Effector memory CD4-positive, alpha-beta T cell (primary cell): Measurements from ENCODE around the gene ALLC.

Experiments
- DNase-seq, 3 donors: peaks; one replicate each; pipeline ENCODE4 v3.0.0-alpha.2; 2020
- H3K27ac ChIP-seq: 2 replicates; pipeline ENCODE4 v1.7.0; 2013; ENCODE audit warnings: mild to moderate bottlenecking, low read length, moderate library complexity; ENCODE audit not compliant: insufficient read depth, poor library complexity, severe bottlenecking
- H3K27me3 ChIP-seq: replicated peaks from 2 replicates; pipeline ENCODE4 v1.7.0; 2013; ENCODE audit warnings: mild to moderate bottlenecking, low read length; ENCODE audit not compliant: insufficient read depth, control insufficient read depth, poor library complexity, severe bottlenecking
- H3K36me3 ChIP-seq: 2 replicates; pipeline ENCODE4 v1.7.0; 2013; ENCODE audit warnings: mild to moderate bottlenecking, low read length, moderate library complexity; ENCODE audit not compliant: control insufficient read depth, insufficient read depth
- H3K4me1 ChIP-seq: 2 replicates; pipeline ENCODE4 v1.7.0; 2013; ENCODE audit warnings: low read length, mild to moderate bottlenecking; ENCODE audit not compliant: control insufficient read depth, insufficient read depth, poor library complexity, severe bottlenecking
- H3K4me3 ChIP-seq: 2 replicates; pipeline ENCODE4 v1.7.0; 2013; ENCODE audit warnings: low read length, low read depth, mild to moderate bottlenecking; ENCODE audit not compliant: insufficient read depth, poor library complexity, severe bottlenecking
- H3K9me3 ChIP-seq: 2 replicates; pipeline ENCODE4 v1.7.0; 2013; ENCODE audit warnings: mild to moderate bottlenecking, low read length, moderate library complexity; ENCODE audit not compliant: control insufficient read depth

The ALLC gene

GRCh38 chr2:3639653-3640052, 18.3 kb upstream of the ALLC start:
- Histone ChIP-seq H3K36me3 (no peaks in the 10 kb centered on the region), H3K4me3 (no peak overlapping the region), H3K27ac (no peak overlapping the region), H3K4me1 (no peaks in the 10 kb centered on the region), H3K9me3 (no peaks in the 10 kb centered on the region), H3K27me3 (no peaks in the 10 kb centered on the region)
- no peak for DNase-seq

- no peak overlapping the region for H3K27ac ChIP-seq
- no peaks in the 10 kb centered on the region for H3K9me3 ChIP-seq
- DNase-seq = no peak
- no peaks in the 10 kb centered on the region for H3K27me3 ChIP-seq
- H3K4me3 ChIP-seq = no peak overlapping the region
- H3K4me1 ChIP-seq = no peaks in the 10 kb centered on the region
- no peaks in the 10 kb centered on the region for H3K36me3 ChIP-seq
Measured at GRCh38 chr2:3641181-3641580, 16.8 kb upstream of the ALLC start.

DNA sequence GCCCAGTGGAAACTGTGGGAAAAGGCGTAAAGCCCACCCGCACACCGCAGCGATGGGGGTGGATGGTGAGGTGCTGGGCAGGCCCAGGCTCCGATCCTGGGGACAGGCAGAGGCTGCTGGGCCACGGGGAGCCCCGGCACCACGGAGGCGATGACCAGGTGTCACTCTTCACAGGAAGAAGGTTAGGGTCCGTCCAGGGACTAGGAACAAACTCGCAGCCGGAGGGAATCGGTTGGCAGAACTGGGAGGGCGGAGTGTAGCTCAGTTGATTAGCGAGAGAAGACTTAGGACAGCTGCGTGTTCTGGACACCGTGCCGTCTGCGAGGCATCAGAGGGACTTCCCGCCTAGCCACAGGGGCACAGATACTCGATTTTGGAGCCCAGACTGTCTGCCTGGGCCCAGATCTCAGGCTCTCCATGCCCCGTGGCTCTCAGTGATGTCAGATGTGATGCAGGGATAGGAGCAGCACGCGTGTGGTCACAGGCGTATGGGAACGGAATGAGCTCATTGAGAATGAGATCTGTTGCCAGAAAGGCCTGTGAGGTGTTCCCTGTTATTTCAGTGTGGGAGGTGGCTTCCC, 16.1 kb upstream of the ALLC start:
- Histone ChIP-seq H3K4me1 (no peaks in the 10 kb centered on the region), H3K4me3 (no peak overlapping the region), H3K27ac (no peak overlapping the region), H3K36me3 (no peaks in the 10 kb centered on the region), H3K9me3 (no peaks in the 10 kb centered on the region), H3K27me3 (no peaks in the 10 kb centered on the region)
- no peak for DNase-seq

- Histone ChIP-seq H3K4me1 (no peaks in the 10 kb centered on the region), H3K36me3 (no peaks in the 10 kb centered on the region), H3K27me3 (no peaks in the 10 kb centered on the region), H3K27ac (no peak overlapping the region), H3K4me3 (no peak overlapping the region), H3K9me3 (no peaks in the 10 kb centered on the region)
- DNase-seq = no peak
Measured at GRCh38 chr2:3642521-3643215, 15.3 kb upstream of the ALLC start.

DNA sequence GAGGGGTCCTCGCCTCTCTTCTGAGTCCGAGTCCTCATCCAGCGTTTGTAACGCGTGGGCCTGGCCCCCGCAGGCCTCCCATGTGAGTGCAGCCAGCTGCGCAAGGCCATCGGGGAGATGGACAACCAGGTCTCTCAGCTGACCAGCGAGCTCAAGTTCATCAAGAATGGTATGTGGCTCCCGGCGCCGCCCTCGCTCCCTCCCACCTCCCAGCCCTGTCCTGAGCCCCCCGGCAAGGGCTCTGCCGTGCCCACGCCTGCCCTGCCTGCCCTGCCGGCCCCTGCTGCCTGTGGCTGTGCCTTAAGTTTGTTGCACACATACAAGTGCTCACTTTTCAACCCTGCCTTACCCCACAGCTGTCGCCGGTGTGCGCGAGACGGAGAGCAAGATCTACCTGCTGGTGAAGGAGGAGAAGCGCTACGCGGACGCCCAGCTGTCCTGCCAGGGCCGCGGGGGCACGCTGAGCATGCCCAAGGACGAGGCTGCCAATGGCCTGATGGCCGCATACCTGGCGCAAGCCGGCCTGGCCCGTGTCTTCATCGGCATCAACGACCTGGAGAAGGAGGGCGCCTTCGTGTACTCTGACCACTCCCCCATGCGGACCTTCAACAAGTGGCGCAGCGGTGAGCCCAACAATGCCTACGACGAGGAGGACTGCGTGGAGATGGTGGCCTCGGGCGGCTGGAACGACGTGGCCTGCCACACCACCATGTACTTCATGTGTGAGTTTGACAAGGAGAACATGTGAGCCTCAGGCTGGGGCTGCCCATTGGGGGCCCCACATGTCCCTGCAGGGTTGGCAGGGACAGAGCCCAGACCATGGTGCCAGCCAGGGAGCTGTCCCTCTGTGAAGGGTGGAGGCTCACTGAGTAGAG, 14.4 kb upstream of the ALLC start:
- DNase-seq = no peak
- Histone ChIP-seq H3K9me3 (no peaks in the 10 kb centered on the region), H3K36me3 (no peaks in the 10 kb centered on the region), H3K27me3 (no peaks in the 10 kb centered on the region), H3K4me1 (no peaks in the 10 kb centered on the region), H3K27ac (no peak overlapping the region), H3K4me3 (no peak overlapping the region)

GRCh38 chr2:3644246-3644525, 13.8 kb upstream of the ALLC start:
- no peaks in the 10 kb centered on the region for H3K9me3 ChIP-seq
- no peak for DNase-seq
- no peaks in the 10 kb centered on the region for H3K27me3 ChIP-seq
- H3K36me3 ChIP-seq = no peaks in the 10 kb centered on the region
- H3K4me3 ChIP-seq = no peak overlapping the region
- no peaks in the 10 kb centered on the region for H3K4me1 ChIP-seq
- no peak overlapping the region for H3K27ac ChIP-seq

- DNase-seq = no peak
Measured at GRCh38 chr2:3644891-3645605, 13.0 kb upstream of the ALLC start.

GRCh38 chr2:3645745-3646389, 12.1 kb upstream of the ALLC start:
- peaks cover 4% of the 10 kb centered on the region for H3K27me3 ChIP-seq
- no peak overlapping the region for H3K27ac ChIP-seq
- peaks cover 3% of the 10 kb centered on the region for H3K4me1 ChIP-seq
- no peak for DNase-seq
- H3K36me3 ChIP-seq = no peaks in the 10 kb centered on the region
- H3K4me3 ChIP-seq = no peak overlapping the region
- no peaks in the 10 kb centered on the region for H3K9me3 ChIP-seq

More at GRCh38 chr2:3644891-3645605, 13.0 kb upstream of the ALLC start:
- Histone ChIP-seq H3K27ac (no peak overlapping the region), H3K4me3 (no peak overlapping the region), H3K4me1 (no peaks in the 10 kb centered on the region), H3K9me3 (no peaks in the 10 kb centered on the region), H3K27me3 (no peaks in the 10 kb centered on the region), H3K36me3 (no peaks in the 10 kb centered on the region)

- DNase-seq = no peak
- Histone ChIP-seq H3K36me3 (no peaks in the 10 kb centered on the region), H3K9me3 (no peaks in the 10 kb centered on the region), H3K27me3 (peaks cover 4% of the 10 kb centered on the region), H3K4me3 (no peak overlapping the region), H3K4me1 (peaks cover 3% of the 10 kb centered on the region), H3K27ac (no peak overlapping the region)
Measured at GRCh38 chr2:3646446-3646845, 11.6 kb upstream of the ALLC start.
